ENCODE measurements around the gene MCU.

DNA sequence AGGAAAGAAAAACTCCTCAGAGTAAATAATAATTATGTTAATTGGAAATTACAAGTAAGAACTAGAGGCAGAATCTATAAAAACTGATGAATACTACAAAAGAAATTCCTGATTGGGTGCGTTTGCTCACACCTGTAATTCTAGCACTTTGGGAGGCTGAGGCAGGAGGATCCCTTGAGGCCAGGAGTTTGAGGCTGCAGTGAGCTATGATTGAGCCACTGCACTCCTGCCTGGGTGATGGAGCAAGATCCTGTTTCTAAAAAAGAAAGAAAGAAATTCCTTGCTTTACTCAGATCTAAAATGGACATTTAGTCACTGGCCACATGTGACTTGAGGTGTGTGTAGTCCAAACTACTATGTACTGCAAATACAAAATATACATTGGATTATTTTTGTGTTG is 42.0 kb downstream of the MCU start:
- TF ChIP-seq CTCF (conservative IDR thresholded peaks at IDR 0.05; ENCODE audit: low read length) (no peak), EZH2phosphoT487 (IDR thresholded peaks at IDR 0.05; ENCODE audit: borderline replicate concordance, low read depth, low read length) (no peak)
